Progenitor cell of endocrine pancreas (in vitro differentiated cells): ENCODE results near the gene TMEM38A. TPM values are rescaled to one million over a fixed set of nuclear protein-coding genes. Genes with fewer than 3 reads are reported as not detected.

Experiments
- DNase-seq: peaks from one replicate; pipeline ENCODE4 v3.0.0; 2021; ENCODE audit warnings: low spot score; ENCODE audit not compliant: unreplicated experiment
- H3K27ac Mint-ChIP-seq: 2 replicates; pipeline ENCODE4 v1.8.0; 2021; ENCODE audit warnings: mild to moderate bottlenecking, moderate library complexity, mixed read lengths
- H3K27me3 Mint-ChIP-seq: 2 replicates; pipeline ENCODE4 v1.8.0; 2021; ENCODE audit warnings: mixed read lengths
- H3K36me3 Mint-ChIP-seq: 2 replicates; pipeline ENCODE4 v1.8.0; 2022; ENCODE audit warnings: mixed read lengths; ENCODE audit not compliant: insufficient read depth
- H3K4me1 Mint-ChIP-seq: 2 replicates; pipeline ENCODE4 v1.8.0; 2021; ENCODE audit warnings: low read depth, mixed read lengths
- H3K4me3 Mint-ChIP-seq: 2 replicates; pipeline ENCODE4 v1.8.0; 2021; ENCODE audit warnings: low read depth, mild to moderate bottlenecking, moderate library complexity, mixed read lengths
- H3K9me3 Mint-ChIP-seq: 2 replicates; pipeline ENCODE4 v1.8.0; 2021; ENCODE audit warnings: low read depth, mixed read lengths
- CTCF ChIP-seq: fragments of 200-600 bp; sonication (generic); IDR thresholded peaks from one replicate; pipeline ENCODE4 v1.5.0; 2021; ENCODE audit warnings: antibody characterized with exemption, mild to moderate bottlenecking; ENCODE audit not compliant: unreplicated experiment
- total RNA-seq: library from RNA; stranded (reverse); gene quantifications from 2 replicates; pipeline ENCODE4 v1.2.1, GENCODE V29; 2021

Gene TMEM38A
- total RNA-seq, 1 donor from 2014 or later = 12.2 TPM

DNA sequence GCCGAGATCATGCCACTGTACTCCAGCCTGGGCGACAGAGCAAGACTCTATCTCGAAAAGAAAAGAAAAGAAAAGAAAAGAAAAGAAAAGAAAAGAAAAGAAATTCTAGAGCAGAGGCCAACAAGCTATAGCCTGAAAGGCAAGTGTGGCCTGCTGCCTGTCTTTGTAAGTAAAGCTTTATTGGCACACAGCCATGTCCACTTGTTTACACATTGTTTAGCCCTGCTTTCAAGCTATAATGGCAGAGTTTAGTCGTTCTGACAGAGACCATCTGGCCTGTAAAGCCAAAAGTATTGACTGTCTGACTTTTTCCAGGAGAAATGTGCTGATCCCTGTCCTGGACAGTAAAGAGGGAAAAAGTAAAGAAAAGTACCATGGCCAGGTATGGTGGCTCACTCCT, 77.0 kb downstream of the TMEM38A start:
- H3K27ac Mint-ChIP-seq = no peak overlapping the region
- no peak for TF ChIP-seq CTCF
- H3K36me3 Mint-ChIP-seq = no peaks in the 10 kb centered on the region
- peaks cover 4% of the 10 kb centered on the region for H3K27me3 Mint-ChIP-seq
- no peak for DNase-seq
- H3K4me1 Mint-ChIP-seq = peaks cover 8% of the 10 kb centered on the region
- H3K9me3 Mint-ChIP-seq = no peaks in the 10 kb centered on the region
- H3K4me3 Mint-ChIP-seq = no peak overlapping the region

DNA sequence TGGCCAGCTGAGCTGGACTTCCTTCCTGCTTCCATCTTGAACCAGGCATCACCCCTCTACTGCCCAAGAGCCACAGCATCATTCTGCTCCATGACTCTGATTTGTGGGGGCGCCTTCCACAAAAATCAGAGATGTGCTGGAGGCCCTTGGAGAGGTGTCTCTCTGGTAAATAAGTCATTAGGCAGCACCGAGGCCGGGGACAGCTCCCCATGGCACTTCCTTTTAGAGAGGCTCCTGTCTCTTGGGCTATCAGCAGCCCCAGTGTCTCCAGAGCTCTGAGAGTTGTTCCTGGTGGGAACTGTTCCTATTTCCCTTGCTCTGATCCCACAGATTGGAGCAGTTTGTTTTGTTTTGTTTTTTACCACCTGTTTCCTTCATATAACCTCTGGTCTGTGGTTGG, 78.6 kb downstream of the TMEM38A start:
- Mint-ChIP-seq H3K36me3 (no peaks in the 10 kb centered on the region), H3K9me3 (no peaks in the 10 kb centered on the region), H3K4me1 (no peaks in the 10 kb centered on the region), H3K27ac (no peak overlapping the region), H3K4me3 (no peak overlapping the region), H3K27me3 (peaks cover 4% of the 10 kb centered on the region)
- no peak for DNase-seq
- no peak for TF ChIP-seq CTCF

Other genes with a start within 250 kb of the TMEM38A start
- gene EPS15L1, start 189.2 kb upstream of the TMEM38A start, total RNA-seq = 56.8 and 59.3 TPM in 2 replicates
- not detected in 2 replicates for gene CALR3, start 165.0 kb upstream of the TMEM38A start, total RNA-seq
- gene C19orf44, start 164.7 kb upstream of the TMEM38A start, total RNA-seq = 11.5 and 12.3 TPM in 2 replicates
- 74.6 and 76.4 TPM in 2 replicates for gene CHERP, start 118.7 kb upstream of the TMEM38A start, total RNA-seq
- gene SLC35E1, start 88.7 kb upstream of the TMEM38A start, total RNA-seq = 48.5 and 49.1 TPM in 2 replicates
- gene MED26, start 32.9 kb upstream of the TMEM38A start, total RNA-seq = 11.2 and 11.7 TPM in 2 replicates
- 73.0 and 81.3 TPM in 2 replicates for gene SMIM7, start 995 bp upstream of the TMEM38A start, total RNA-seq
- 0.04 TPM in 1 of 2 replicates, not detected in the other for gene NWD1, start 58.7 kb downstream of the TMEM38A start, total RNA-seq
- gene SIN3B, start 168.3 kb downstream of the TMEM38A start, total RNA-seq = 89.6 and 94.2 TPM in 2 replicates
- not detected in 2 replicates for gene F2RL3, start 227.9 kb downstream of the TMEM38A start, total RNA-seq